GM12878 (cell line): ENCODE measurements around the gene HNRNPA0. TPM values are rescaled to one million over a fixed set of nuclear protein-coding genes. Genes with fewer than 3 reads are reported as not detected.

ENCODE experiments used
- ATAC-seq: fragments of 200-7000 bp; cut with Tn5 transposase; 3 replicates; pipeline ENCODE4 v1.9.1; 2020; ENCODE audit warnings: mild to moderate bottlenecking, moderate library complexity
- BruUV-seq: library from RNA; stranded (reverse); fragments of 400-500 nt; replicated peaks from 2 replicates; lab custom pipeline; 2021; lab: Mats Ljungman, UMichigan
- CTCF ChIA-PET: fragments of 300-600 bp; sonication (Branson Sonifier 250); formaldehyde crosslinking; extraction: SDS; loops from one replicate; lab custom pipeline; 2021; ENCODE audit warnings: inconsistent platforms; lab: Yijun Ruan, JAX
- POLR2A ChIA-PET: fragments of 350-600 bp; formaldehyde crosslinking; extraction: SDS; loops from one replicate; lab custom pipeline; 2021; ENCODE audit warnings: inconsistent platforms; lab: Charles Lee
- RAD21 ChIA-PET: fragments of 300-600 bp; sonication (Branson Sonifier 250); formaldehyde crosslinking; loops from one replicate; lab custom pipeline; 2023; ENCODE audit warnings: antibody characterized with exemption; ENCODE audit not compliant: unreplicated experiment; lab: Charles Lee
- SMC1A ChIA-PET: fragments of 300-600 bp; sonication (Branson Sonifier 250); formaldehyde crosslinking; loops from one replicate; lab custom pipeline; 2023; ENCODE audit not compliant: unreplicated experiment, uncharacterized antibody; lab: Charles Lee
- DNase-seq: peaks from one replicate; pipeline ENCODE4 v3.0.0-alpha.2; 2011; ENCODE audit warnings: low read depth, low spot score
- FAIRE-seq: peaks from 3 replicates; lab custom pipeline; 2011; peaks lifted over from hg19 to GRCh38; lab: Jason Lieb, UNC
- H2AFZ ChIP-seq: 2 replicates; pipeline ENCODE4 v1.6.0; 2011; ENCODE audit warnings: low read depth, low read length, control low read depth; ENCODE audit not compliant: control insufficient read depth
- H3K27ac ChIP-seq: 2 replicates; pipeline ENCODE4 v1.5.1; 2011; ENCODE audit warnings: control low read depth; ENCODE audit not compliant: control insufficient read depth, insufficient read depth
- H3K27me3 ChIP-seq, 2 experiments: replicated peaks in 1 of 2; 2 replicates each; pipeline versions ENCODE4 v1.6.0 to v1.6.1; 2011; ENCODE audit warnings: low read length in 1 of 2; ENCODE audit not compliant: control insufficient read depth in 2 of 2, insufficient read depth in 2 of 2
- H3K36me3 ChIP-seq, 2 experiments: 2 replicates each; pipeline ENCODE4 v1.5.1; 2011; ENCODE audit warnings: low read length in 1 of 2; ENCODE audit not compliant: control insufficient read depth in 2 of 2, insufficient read depth in 2 of 2
- H3K4me1 ChIP-seq: 2 replicates; pipeline ENCODE4 v1.6.1; 2011; ENCODE audit warnings: mild to moderate bottlenecking, low read length, moderate library complexity, mixed read lengths; ENCODE audit not compliant: control insufficient read depth, insufficient read depth
- H3K4me2 ChIP-seq: 2 replicates; pipeline ENCODE4 v1.6.0; 2011; ENCODE audit warnings: control low read depth; ENCODE audit not compliant: control insufficient read depth, insufficient read depth
- H3K4me3 ChIP-seq: fragments of 200-600 bp; sonication (generic); 2 replicates; pipeline ENCODE4 v1.5.1; 2016
- H3K79me2 ChIP-seq: 2 replicates; pipeline ENCODE4 v1.6.0; 2011; ENCODE audit warnings: low read length; ENCODE audit not compliant: control insufficient read depth, insufficient read depth
- H3K9ac ChIP-seq: 2 replicates; pipeline ENCODE4 v1.8.0; 2011; ENCODE audit warnings: low read length, control low read depth, mixed read lengths; ENCODE audit not compliant: control insufficient read depth, insufficient read depth
- H3K9me3 ChIP-seq: replicated peaks from 3 replicates; pipeline ENCODE4 v1.5.1; 2011; ENCODE audit warnings: mild to moderate bottlenecking, low read length; ENCODE audit not compliant: control insufficient read depth, insufficient read depth
- H4K20me1 ChIP-seq: 2 replicates; pipeline ENCODE4 v1.6.0; 2011; ENCODE audit not compliant: control insufficient read depth, insufficient read depth
- BHLHE40 ChIP-seq, 2 experiments: fragments of 450-650 bp in 1 of 2; IDR thresholded peaks; 2 replicates each; pipeline ENCODE4 v1.6.1; 2011 to 2017; ENCODE audit warnings: low read depth in 2 of 2, borderline replicate concordance in 1 of 2, improper control_type of control experiment in 1 of 2, low read length in 1 of 2, mild to moderate bottlenecking in 1 of 2
- FOXM1 ChIP-seq: IDR thresholded peaks from 2 replicates; pipeline ENCODE4 v1.6.1; 2012; ENCODE audit warnings: low read depth, mild to moderate bottlenecking, inconsistent platforms, low read length, moderate library complexity
- IKZF2 ChIP-seq, 2 experiments: fragments of 450-650 bp; IDR thresholded peaks; 2 replicates each; pipeline ENCODE4 v1.6.1; 2017; ENCODE audit warnings: mild to moderate bottlenecking in 2 of 2, moderate library complexity in 2 of 2
- MXI1 ChIP-seq: fragments of 150-350 bp; IDR thresholded peaks from 2 replicates; pipeline ENCODE4 v1.6.1; 2011; ENCODE audit warnings: low read depth, mild to moderate bottlenecking, inconsistent platforms, low read length, improper control_type of control experiment
- RAD21 ChIP-seq: IDR thresholded peaks from 2 replicates; pipeline ENCODE4 v1.6.1; 2011; ENCODE audit warnings: mild to moderate bottlenecking, low read depth, low read length, moderate library complexity; ENCODE audit not compliant: insufficient read depth
- SMAD1 ChIP-seq: fragments of 450-650 bp; IDR thresholded peaks from 2 replicates; pipeline ENCODE4 v1.6.1; 2018; ENCODE audit warnings: mild to moderate bottlenecking, low read depth; ENCODE audit not compliant: partially characterized antibody
- WRNIP1 ChIP-seq: IDR thresholded peaks from 2 replicates; pipeline ENCODE4 v1.6.1; 2011; ENCODE audit warnings: low read depth, low read length, improper control_type of control experiment, borderline replicate concordance
- ZBED1 ChIP-seq: IDR thresholded peaks from 2 replicates; pipeline ENCODE4 v1.6.1; 2016; ENCODE audit warnings: borderline replicate concordance
- ZNF207 ChIP-seq: fragments of 450-650 bp; IDR thresholded peaks from 2 replicates; pipeline ENCODE4 v1.6.1; 2014; ENCODE audit warnings: antibody characterized with exemption, mild to moderate bottlenecking, borderline replicate concordance
- ZNF274 ChIP-seq: IDR thresholded peaks from one replicate; pipeline ENCODE4 v1.8.0; 2011; ENCODE audit not compliant: insufficient read length, insufficient read depth
- ZNF384 ChIP-seq: IDR thresholded peaks from 2 replicates; pipeline ENCODE4 v1.6.1; 2012; ENCODE audit warnings: low read depth, mild to moderate bottlenecking, low read length, improper control_type of control experiment, borderline replicate concordance
- ZZZ3 ChIP-seq: IDR thresholded peaks from 2 replicates; pipeline ENCODE4 v1.6.1; 2011; ENCODE audit warnings: low read depth; ENCODE audit not compliant: control insufficient read depth, insufficient read length
- WGBS: methylation state at CpG from one replicate; pipeline ENCODE4 v1.1.6; 2016; ENCODE audit warnings: low lambda C conversion rate; ENCODE audit not compliant: insufficient replicate concordance, insufficient coverage; ENCODE audit errors: missing lambda C conversion rate; 5-methylcytosine and 5-hydroxymethylcytosine counted together
- in situ Hi-C: fragments of 300-500 bp; cut with MboI; formaldehyde crosslinking; loops from 9 replicates; pipeline ENCODE4 v1.14.3; 2018; ENCODE audit warnings: mixed read lengths
- intact Hi-C: fragments of 100-400 bp; cut with micrococcal nuclease; formaldehyde crosslinking; loops from one replicate; pipeline ENCODE4 v1.14.2; 2022; ENCODE audit not compliant: unreplicated experiment
- polyA plus RNA-seq, 11 experiments: library from polyadenylated mRNA; depleted of rRNA in 4 of 11; unstranded in 6 of 11; stranded (reverse) in 5 of 11; fragments of >200 nt; fragmentation: Nextera tagmentation in 4 of 11; fragmentation: Illumina TruSeq in 1 of 11; extraction: Ambion mirVana in 4 of 11; extraction: Trizol in 1 of 11; gene quantifications; 1 replicate in 1 of 11; 2 replicates in 10 of 11; pipeline versions ENCODE4 v1.2.1 to v1.2.3, GENCODE V29; 2011 to 2016; ENCODE audit warnings: inconsistent platforms in 2 of 11, missing spikeins in 2 of 11, low read depth in 1 of 11
- total RNA-seq, 4 experiments: library from RNA; depleted of rRNA in 3 of 4; stranded (reverse); fragments of >200 nt in 3 of 4; fragmentation: Illumina TruSeq in 1 of 4; extraction: Trizol in 1 of 4; gene quantifications; 2 replicates each; pipeline versions ENCODE4 v1.2.1 to v1.2.3, GENCODE V29; 2013 to 2021
- TF ChIP-seq, protein P1 (sequence below): fragments of 450-650 bp; IDR thresholded peaks from 2 replicates; pipeline ENCODE4 v1.6.1; 2017; ENCODE audit warnings: low read depth, mild to moderate bottlenecking, moderate library complexity
- TF ChIP-seq, protein P2 (sequence below): IDR thresholded peaks from 2 replicates; pipeline ENCODE4 v1.6.1; 2012; ENCODE audit warnings: low read depth, low read length, improper control_type of control experiment
- TF ChIP-seq, protein P3 (sequence below): fragments of 450-650 bp; conservative IDR thresholded peaks from 2 replicates; pipeline ENCODE4 v1.6.1; 2017; ENCODE audit warnings: mild to moderate bottlenecking, moderate library complexity
- TF ChIP-seq, protein P4 (sequence below): fragments of 450-650 bp; formaldehyde crosslinking; IDR thresholded peaks from 2 replicates; pipeline ENCODE4 v1.5.0; 2022; ENCODE audit warnings: mild to moderate bottlenecking, missing genetic modification characterization

The HNRNPA0 gene
- total and polyA plus RNA-seq, 10 of the 15 experiments (the other 5 are each of a cell fraction or from before 2014, with no cell fraction given) = 6.3 to 45.0 (median 12.5) TPM

DNA sequence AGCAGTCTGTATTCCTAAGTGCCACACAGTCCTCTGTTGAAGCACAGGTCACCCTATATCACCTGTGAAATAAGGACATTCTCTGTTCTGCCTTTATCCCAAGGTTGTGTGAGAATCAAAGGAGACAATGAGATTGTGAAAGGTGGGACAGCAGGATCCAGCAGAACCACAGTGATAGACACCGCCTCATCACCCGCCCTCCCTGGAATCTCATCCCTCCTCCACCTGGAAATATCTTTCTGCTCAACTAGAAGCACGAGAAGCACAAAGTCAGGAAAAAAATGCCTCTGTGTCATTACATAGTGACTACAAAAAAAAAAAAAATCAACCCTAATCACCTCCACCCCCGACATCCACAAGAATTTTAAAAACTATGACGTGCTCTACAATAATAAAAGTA lies 50.6 kb downstream of the HNRNPA0 start (continued):
- TF ChIP-seq ZBED1 (no peak), FOXM1 (no peak)
- TF ChIP-seq, protein P1, sequence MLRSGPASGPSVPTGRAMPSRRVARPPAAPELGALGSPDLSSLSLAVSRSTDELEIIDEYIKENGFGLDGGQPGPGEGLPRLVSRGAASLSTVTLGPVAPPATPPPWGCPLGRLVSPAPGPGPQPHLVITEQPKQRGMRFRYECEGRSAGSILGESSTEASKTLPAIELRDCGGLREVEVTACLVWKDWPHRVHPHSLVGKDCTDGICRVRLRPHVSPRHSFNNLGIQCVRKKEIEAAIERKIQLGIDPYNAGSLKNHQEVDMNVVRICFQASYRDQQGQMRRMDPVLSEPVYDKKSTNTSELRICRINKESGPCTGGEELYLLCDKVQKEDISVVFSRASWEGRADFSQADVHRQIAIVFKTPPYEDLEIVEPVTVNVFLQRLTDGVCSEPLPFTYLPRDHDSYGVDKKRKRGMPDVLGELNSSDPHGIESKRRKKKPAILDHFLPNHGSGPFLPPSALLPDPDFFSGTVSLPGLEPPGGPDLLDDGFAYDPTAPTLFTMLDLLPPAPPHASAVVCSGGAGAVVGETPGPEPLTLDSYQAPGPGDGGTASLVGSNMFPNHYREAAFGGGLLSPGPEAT = no peak

DNA sequence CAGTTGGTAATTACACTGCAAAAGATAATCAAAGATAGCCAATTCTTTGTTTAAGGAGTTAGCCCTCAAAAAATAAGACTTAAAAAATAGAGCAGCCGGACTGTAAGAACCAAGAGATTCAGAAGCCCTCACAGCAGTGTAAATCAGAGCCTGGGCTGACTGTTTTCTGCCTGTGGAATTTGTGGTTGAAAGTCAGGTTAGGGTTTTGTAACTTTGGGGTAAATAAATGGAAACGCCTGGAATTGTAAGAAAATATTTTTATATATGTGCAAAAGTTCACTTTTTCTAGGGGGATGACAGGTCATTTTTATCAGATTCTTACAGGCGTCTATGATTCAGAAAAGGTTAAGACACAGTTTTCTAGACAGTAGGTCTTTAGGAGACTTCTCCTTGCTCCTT lies 53.9 kb downstream of the HNRNPA0 start:
- no peaks in the 10 kb centered on the region for H3K79me2 ChIP-seq
- no peak overlapping the region for H3K4me3 ChIP-seq
- no peak overlapping the region for H3K27ac ChIP-seq
- 93% methylated on average over 3 of the region's 3 CpGs for WGBS
- ATAC-seq = no peak
- intact Hi-C loops = no loop called here
- ChIA-PET POLR2A (no interaction called here), SMC1A (interaction anchor here (0.7 kb wide), 1 partner anchor 9 kb away, joined by 3 read pairs; no protein-coding TSS in a partner anchor), RAD21 (no interaction called here), CTCF (interaction anchor here (1.0 kb wide), 1 partner anchor 34 kb away, joined by 3 read pairs; no protein-coding TSS in a partner anchor)
- in situ Hi-C loops = no loop called here
- H3K9ac ChIP-seq = no peak overlapping the region
- BruUV-seq = no TSS peak
- no peak for FAIRE-seq
- H3K36me3 ChIP-seq = no peaks in the 10 kb centered on the region
- H2AFZ ChIP-seq = no peak overlapping the region
- H3K9me3 ChIP-seq = no peaks in the 10 kb centered on the region
- no peaks in the 10 kb centered on the region for H4K20me1 ChIP-seq
- no peaks in the 10 kb centered on the region for H3K27me3 ChIP-seq
- H3K4me2 ChIP-seq = no peak overlapping the region
- DNase-seq = no peak
- peaks cover 7% of the 10 kb centered on the region for H3K4me1 ChIP-seq
- TF ChIP-seq RAD21 = no peak
- no peak for TF ChIP-seq IKZF2 (IDR thresholded peaks at IDR 0.05)
- TF ChIP-seq, protein P2, sequence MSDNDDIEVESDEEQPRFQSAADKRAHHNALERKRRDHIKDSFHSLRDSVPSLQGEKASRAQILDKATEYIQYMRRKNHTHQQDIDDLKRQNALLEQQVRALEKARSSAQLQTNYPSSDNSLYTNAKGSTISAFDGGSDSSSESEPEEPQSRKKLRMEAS = no peak
- TF ChIP-seq ZZZ3 = no peak
- no peak for TF ChIP-seq SMAD1
- TF ChIP-seq, protein P3, sequence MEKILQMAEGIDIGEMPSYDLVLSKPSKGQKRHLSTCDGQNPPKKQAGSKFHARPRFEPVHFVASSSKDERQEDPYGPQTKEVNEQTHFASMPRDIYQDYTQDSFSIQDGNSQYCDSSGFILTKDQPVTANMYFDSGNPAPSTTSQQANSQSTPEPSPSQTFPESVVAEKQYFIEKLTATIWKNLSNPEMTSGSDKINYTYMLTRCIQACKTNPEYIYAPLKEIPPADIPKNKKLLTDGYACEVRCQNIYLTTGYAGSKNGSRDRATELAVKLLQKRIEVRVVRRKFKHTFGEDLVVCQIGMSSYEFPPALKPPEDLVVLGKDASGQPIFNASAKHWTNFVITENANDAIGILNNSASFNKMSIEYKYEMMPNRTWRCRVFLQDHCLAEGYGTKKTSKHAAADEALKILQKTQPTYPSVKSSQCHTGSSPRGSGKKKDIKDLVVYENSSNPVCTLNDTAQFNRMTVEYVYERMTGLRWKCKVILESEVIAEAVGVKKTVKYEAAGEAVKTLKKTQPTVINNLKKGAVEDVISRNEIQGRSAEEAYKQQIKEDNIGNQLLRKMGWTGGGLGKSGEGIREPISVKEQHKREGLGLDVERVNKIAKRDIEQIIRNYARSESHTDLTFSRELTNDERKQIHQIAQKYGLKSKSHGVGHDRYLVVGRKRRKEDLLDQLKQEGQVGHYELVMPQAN = no peak
- no peak for TF ChIP-seq MXI1
- TF ChIP-seq WRNIP1 = no peak
- no peak for TF ChIP-seq ZNF384
- TF ChIP-seq BHLHE40 (IDR thresholded peaks at IDR 0.05; ENCODE audit: borderline replicate concordance in 1 of 2, low read depth in 2 of 2, low read length in 1 of 2) = no peak
- TF ChIP-seq, protein P4, sequence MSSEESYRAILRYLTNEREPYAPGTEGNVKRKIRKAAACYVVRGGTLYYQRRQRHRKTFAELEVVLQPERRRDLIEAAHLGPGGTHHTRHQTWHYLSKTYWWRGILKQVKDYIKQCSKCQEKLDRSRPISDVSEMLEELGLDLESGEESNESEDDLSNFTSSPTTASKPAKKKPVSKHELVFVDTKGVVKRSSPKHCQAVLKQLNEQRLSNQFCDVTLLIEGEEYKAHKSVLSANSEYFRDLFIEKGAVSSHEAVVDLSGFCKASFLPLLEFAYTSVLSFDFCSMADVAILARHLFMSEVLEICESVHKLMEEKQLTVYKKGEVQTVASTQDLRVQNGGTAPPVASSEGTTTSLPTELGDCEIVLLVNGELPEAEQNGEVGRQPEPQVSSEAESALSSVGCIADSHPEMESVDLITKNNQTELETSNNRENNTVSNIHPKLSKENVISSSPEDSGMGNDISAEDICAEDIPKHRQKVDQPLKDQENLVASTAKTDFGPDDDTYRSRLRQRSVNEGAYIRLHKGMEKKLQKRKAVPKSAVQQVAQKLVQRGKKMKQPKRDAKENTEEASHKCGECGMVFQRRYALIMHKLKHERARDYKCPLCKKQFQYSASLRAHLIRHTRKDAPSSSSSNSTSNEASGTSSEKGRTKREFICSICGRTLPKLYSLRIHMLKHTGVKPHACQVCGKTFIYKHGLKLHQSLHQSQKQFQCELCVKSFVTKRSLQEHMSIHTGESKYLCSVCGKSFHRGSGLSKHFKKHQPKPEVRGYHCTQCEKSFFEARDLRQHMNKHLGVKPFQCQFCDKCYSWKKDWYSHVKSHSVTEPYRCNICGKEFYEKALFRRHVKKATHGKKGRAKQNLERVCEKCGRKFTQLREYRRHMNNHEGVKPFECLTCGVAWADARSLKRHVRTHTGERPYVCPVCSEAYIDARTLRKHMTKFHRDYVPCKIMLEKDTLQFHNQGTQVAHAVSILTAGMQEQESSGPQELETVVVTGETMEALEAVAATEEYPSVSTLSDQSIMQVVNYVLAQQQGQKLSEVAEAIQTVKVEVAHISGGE (CRISPR knock-in tag) = no peak
- TF ChIP-seq ZNF274 = no peak
- no peak for TF ChIP-seq ZNF207
